ENCODE measurements around the gene BCDIN3D.

- TF ChIP-seq CTCF (IDR thresholded peaks at IDR 0.05) (no peak), POLR2A (IDR thresholded peaks at IDR 0.05) (no peak)
Observed at GRCh38 chr12:49819786-49820185, 23.1 kb downstream of the BCDIN3D start.
